ENCODE results near the gene KRTAP10-1.

The KRTAP10-1 gene

DNA sequence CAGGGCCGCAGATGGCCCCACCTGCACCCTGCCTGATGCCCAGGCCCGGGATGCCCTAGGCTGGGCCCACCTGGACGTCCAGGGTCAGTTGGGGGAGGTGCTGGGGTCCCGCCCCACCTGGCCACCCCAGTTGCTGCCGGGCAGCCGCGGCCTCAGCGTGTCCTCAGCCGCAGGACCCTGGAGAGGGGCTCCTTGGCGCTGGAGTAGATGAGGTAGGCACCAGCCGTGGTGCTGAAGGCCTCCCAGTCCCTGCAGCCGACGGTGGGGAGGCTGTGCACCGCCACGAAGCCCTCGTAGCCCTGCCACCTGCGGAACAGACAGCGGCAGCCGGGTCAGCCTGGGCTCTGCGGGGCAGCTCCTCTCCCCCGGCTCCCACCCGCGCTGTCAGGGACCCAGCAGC lies 40.4 kb downstream of the KRTAP10-1 start:
- DNase-seq, result no peak

- no peak for DNase-seq
These were observed 40.8 kb downstream of the KRTAP10-1 start for GRCh38 chr21:44499211-44499560.

DNA sequence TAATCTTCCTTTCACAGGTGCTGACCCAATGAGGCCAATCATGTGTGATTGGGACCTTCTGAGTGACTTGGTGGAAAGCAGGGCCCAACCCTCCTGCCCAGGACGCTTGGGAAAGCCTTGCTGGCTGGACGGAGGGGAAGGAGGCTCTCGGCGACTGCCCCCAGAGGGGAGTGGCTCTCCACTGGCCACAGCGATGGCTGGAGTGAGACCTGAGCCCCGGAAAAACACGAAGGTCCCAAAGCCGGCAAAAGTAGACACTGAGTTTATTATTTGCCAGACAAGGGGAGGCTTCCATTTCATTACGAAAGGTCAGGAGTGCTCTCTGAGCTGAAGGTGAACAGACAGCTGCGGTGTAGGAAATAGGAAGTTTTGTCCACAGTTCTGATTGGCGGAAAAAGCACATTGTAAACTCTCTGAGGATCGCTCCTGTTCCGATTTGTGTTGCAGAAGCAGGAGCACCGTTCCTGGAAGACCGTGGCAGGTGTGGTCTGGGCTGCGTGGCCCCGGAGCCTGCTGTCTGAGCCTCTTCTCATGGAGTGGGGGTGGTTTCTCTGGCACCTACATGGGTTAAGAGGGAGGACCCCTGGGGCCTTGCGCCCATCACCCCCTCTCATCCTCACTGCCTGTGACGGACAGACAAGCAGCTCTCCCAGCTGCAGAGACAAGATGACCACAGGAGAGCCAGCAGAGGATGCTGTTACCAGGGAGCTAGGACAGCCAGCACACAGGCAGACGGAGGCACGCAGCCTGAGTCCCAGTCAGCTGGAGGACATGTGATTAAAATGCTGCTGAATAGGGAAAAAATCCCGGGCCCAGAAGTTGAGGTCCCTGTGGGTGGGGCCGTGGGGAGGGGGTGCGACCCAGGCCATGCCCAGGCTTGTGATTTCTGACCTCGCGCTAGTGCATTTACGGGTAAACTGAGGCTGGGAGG lies 41.5 kb downstream of the KRTAP10-1 start:
- no peak for DNase-seq

- DNase-seq, result no peak
These were observed 42.3 kb downstream of the KRTAP10-1 start for GRCh38 chr21:44497703-44498126.

GRCh38 chr21:44496564-44497550 lies 43.1 kb downstream of the KRTAP10-1 start:
- DNase-seq, result no peak

- DNase-seq, result no peak
These were observed 44.1 kb downstream of the KRTAP10-1 start for GRCh38 chr21:44495611-44496563.

GRCh38 chr21:44494956-44495355 lies 45.0 kb downstream of the KRTAP10-1 start:
- no peak for DNase-seq

- no peak for DNase-seq
These were observed 45.6 kb downstream of the KRTAP10-1 start for GRCh38 chr21:44494418-44494817.

DNA sequence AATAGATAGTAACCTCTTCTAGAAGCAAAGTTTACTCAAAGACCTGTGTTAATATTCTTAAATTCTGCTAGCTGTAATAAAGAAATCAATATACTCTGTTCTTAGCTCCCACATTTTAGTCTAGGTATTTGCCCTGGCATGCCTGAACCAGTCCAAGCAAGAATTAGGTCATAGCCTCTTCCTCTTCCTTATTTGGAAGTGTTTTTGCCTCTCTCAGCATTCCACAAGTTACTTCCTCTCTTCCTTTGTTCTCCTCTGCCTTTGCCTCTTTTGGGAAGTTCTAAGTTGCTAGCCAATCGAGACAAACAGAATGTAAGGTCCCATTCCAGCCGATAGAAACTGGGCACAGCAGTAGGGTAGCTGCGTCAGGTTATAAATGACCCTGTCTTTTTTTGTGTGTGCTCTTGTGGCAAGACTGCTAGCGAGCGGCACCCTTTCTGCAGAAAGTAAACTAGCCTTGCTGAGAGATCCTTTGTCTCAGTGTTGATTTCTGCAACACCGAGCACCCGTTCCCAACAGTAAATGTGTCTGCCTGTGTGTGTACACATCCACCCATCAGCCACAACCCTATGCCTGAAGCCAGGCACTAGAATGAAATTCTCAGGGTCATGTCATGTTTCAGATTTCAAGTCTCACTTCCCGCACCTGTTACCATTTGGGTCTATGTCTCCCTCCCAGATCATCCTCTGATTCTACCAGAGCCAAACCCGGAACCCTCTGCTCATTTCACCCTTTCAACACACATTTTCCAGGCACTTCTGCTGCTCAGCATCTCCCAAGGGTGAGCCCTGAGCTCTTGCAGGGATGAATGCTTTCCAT lies 47.2 kb downstream of the KRTAP10-1 start:
- DNase-seq, result no peak

GRCh38 chr21:44490816-44491215 lies 49.2 kb downstream of the KRTAP10-1 start:
- DNase-seq, result no peak

DNA sequence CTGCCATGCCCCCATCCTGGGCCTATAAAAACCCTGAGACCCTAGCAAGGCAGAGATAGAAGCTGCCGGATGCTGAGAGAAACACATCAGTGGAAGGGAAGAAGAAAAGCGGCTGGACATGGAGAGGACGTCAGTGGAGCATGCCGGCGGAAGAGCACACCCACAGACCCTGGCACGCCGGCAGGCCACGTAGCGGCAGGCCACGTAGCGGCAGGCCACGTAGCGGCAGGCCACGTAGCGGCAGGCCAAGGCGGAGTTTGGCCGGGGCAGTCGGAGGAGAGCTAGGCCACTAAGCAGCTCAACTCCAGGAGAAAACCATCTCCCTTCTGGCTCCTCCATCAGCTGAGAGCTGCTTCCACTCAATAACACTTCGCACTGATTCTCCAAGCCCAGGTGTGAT lies 49.6 kb downstream of the KRTAP10-1 start:
- DNase-seq, result no peak

- DNase-seq, result no peak
These were observed 50.0 kb downstream of the KRTAP10-1 start for GRCh38 chr21:44489962-44490361.

Measured in CD4-positive, alpha-beta T cell treated with Interleukin-17A for 1 hour (primary cell).